ENCODE measurements around the gene TPP2.

TPP2 gene

GRCh38 chr13:102648046-102648445 lies 51.3 kb downstream of the TPP2 start:
- H4K20me1 ChIP-seq (ENCODE audit: insufficient read depth, low read length) = 0 out of 2 replicates have a peak, but pooled peaks cover 3% of the 10 kb centered on the region
- H3K9ac ChIP-seq (ENCODE audit: low read length) = no peak overlapping the region
- H3K4me2 ChIP-seq (ENCODE audit: low read depth, low read length) = no peak overlapping the region
- H3K27me3 ChIP-seq (replicated peaks; ENCODE audit: insufficient read depth, low read length) = no peaks in the 10 kb centered on the region
- no peak for DNase-seq
- no peak overlapping the region for H3K4me3 ChIP-seq (ENCODE audit: low read length)
- no peaks in the 10 kb centered on the region for H3K4me1 ChIP-seq (ENCODE audit: low read length)
- no peak for TF ChIP-seq CTCF (IDR thresholded peaks at IDR 0.05; ENCODE audit: low read length)
- TF ChIP-seq EZH2 (optimal IDR thresholded peaks at IDR 0.05; ENCODE audit: low read depth, low read length) = no peak
- TF ChIP-seq EZH2phosphoT487 (IDR thresholded peaks at IDR 0.05; ENCODE audit: low read length) = no peak
- H3K36me3 ChIP-seq (replicated peaks; ENCODE audit: insufficient read depth, low read length) = peaks cover 59% of the 10 kb centered on the region
- no peak overlapping the region for H2AFZ ChIP-seq (ENCODE audit: low read length)
- no peak overlapping the region for H3K27ac ChIP-seq (ENCODE audit: low read length)
- H3K9me3 ChIP-seq (replicated peaks; ENCODE audit: insufficient read depth, low read length) = no peaks in the 10 kb centered on the region
- H3K9me2 ChIP-seq (replicated peaks; ENCODE audit: insufficient read depth, low read length) = no peaks in the 10 kb centered on the region
- H3K79me2 ChIP-seq (ENCODE audit: low read length) = peaks cover 40% of the 10 kb centered on the region
- H3F3A ChIP-seq (ENCODE audit: insufficient read depth, low read length) = peaks cover 13% of the 10 kb centered on the region

- no peak overlapping the region for H3K4me2 ChIP-seq (ENCODE audit: low read depth, low read length)
- peaks cover 46% of the 10 kb centered on the region for H3K36me3 ChIP-seq (replicated peaks; ENCODE audit: insufficient read depth, low read length)
- DNase-seq = no peak
- TF ChIP-seq EZH2phosphoT487 (IDR thresholded peaks at IDR 0.05; ENCODE audit: low read length) (no peak), CTCF (IDR thresholded peaks at IDR 0.05; ENCODE audit: low read length) (no peak), EZH2 (optimal IDR thresholded peaks at IDR 0.05; ENCODE audit: low read depth, low read length) (no peak)
- no peak overlapping the region for H3K27ac ChIP-seq (ENCODE audit: low read length)
- 0 out of 2 replicates have a peak, but pooled peaks cover 3% of the 10 kb centered on the region for H4K20me1 ChIP-seq (ENCODE audit: insufficient read depth, low read length)
- no peak overlapping the region for H3K9ac ChIP-seq (ENCODE audit: low read length)
- no peak overlapping the region for H2AFZ ChIP-seq (ENCODE audit: low read length)
- H3K4me3 ChIP-seq (ENCODE audit: low read length) = no peak overlapping the region
- no peaks in the 10 kb centered on the region for H3K9me2 ChIP-seq (replicated peaks; ENCODE audit: insufficient read depth, low read length)
- H3K4me1 ChIP-seq (ENCODE audit: low read length) = no peaks in the 10 kb centered on the region
- H3K27me3 ChIP-seq (replicated peaks; ENCODE audit: insufficient read depth, low read length) = no peaks in the 10 kb centered on the region
- H3F3A ChIP-seq (ENCODE audit: insufficient read depth, low read length) = peaks cover 8% of the 10 kb centered on the region; the same call in 1 of the 2 replicates
- peaks cover 27% of the 10 kb centered on the region for H3K79me2 ChIP-seq (ENCODE audit: low read length)
- no peaks in the 10 kb centered on the region for H3K9me3 ChIP-seq (replicated peaks; ENCODE audit: insufficient read depth, low read length)
Observed at GRCh38 chr13:102650444-102650843, 53.7 kb downstream of the TPP2 start.

- Histone ChIP-seq H3K4me3 (ENCODE audit: low read length) (no peak overlapping the region), H2AFZ (ENCODE audit: low read length) (no peak overlapping the region), H3K4me1 (ENCODE audit: low read length) (no peaks in the 10 kb centered on the region), H3K4me2 (ENCODE audit: low read depth, low read length) (no peak overlapping the region), H3K27me3 (replicated peaks; ENCODE audit: insufficient read depth, low read length) (no peaks in the 10 kb centered on the region), H3K36me3 (replicated peaks; ENCODE audit: insufficient read depth, low read length) (peaks cover 38% of the 10 kb centered on the region), H3K9me2 (replicated peaks; ENCODE audit: insufficient read depth, low read length) (no peaks in the 10 kb centered on the region), H3K27ac (ENCODE audit: low read length) (no peak overlapping the region), H4K20me1 (ENCODE audit: insufficient read depth, low read length) (no peaks in the 10 kb centered on the region), H3F3A (ENCODE audit: insufficient read depth, low read length) (peaks cover 8% of the 10 kb centered on the region; the same call in 1 of the 2 replicates), H3K9me3 (replicated peaks; ENCODE audit: insufficient read depth, low read length) (no peaks in the 10 kb centered on the region), H3K79me2 (ENCODE audit: low read length) (peaks cover 23% of the 10 kb centered on the region), H3K9ac (ENCODE audit: low read length) (no peak overlapping the region)
- TF ChIP-seq CTCF (IDR thresholded peaks at IDR 0.05; ENCODE audit: low read length) (no peak), EZH2 (optimal IDR thresholded peaks at IDR 0.05; ENCODE audit: low read depth, low read length) (no peak), EZH2phosphoT487 (IDR thresholded peaks at IDR 0.05; ENCODE audit: low read length) (no peak)
- DNase-seq = no peak
Observed at GRCh38 chr13:102651392-102651791, 54.6 kb downstream of the TPP2 start.
